Measurements from ENCODE around the gene ELFN2.

ELFN2 gene

DNA sequence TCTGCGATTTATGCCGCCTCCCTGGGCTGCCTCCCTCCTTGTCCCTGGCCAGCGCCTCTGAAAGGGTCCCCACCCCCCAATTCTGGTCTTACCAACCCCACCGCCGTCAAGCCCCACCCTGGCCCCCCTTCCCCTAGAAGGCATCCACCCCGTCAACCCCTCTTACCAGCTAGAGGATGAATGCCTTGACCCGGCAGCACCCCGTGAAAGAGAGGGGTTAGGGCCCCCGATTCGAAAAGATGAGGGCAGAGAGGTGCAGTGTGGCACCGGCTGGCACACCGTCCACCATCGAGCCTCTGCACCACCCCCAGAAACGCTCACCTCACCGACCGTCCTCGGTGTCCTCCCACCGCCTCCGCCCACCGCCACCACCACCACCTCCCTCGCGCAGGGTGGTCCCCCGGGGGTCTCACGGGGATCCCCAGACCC, 559 bp downstream of the ELFN2 start:
- DNase-seq: no peak

DNA sequence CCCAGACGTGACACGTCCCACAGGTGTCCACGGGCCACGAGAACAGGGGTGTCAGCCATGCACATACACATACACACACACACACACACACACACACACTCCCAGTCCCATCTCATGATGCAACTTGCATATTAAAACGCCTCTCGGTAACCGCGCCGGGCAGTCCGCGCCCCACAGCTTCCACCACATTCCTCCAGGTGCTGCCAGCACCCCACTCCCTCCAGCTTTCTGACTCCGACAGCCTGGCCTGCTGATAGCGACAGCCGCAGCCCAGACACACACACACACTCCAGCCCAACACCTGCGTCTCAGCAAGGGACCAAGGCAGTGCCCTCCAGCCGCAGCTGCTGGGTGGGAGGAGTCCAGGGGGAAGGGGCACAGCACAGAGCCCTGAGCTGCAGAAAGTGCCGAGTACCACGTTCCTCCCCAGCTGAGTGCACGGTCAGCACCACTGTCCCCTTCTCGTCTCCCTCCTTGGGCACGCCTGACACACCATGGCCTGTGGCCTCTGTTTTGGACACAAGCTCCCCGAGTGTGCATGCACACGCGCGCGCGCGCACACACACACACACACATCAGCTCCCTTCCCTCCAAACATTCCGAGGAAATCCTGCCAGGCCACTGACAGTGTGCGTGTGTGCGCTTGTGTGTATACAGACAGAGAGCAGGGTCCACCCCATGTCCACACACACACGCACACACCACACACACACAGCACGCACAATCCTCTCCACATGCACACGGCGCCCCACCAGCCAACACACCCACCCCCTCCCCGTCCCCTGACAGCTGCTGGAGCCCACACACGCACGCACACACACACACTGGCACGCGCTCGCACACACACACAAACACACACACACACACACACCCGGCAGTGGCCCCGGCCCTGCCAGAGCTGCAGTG, 1.2 kb downstream of the ELFN2 start:
- DNase-seq: no peak

DNA sequence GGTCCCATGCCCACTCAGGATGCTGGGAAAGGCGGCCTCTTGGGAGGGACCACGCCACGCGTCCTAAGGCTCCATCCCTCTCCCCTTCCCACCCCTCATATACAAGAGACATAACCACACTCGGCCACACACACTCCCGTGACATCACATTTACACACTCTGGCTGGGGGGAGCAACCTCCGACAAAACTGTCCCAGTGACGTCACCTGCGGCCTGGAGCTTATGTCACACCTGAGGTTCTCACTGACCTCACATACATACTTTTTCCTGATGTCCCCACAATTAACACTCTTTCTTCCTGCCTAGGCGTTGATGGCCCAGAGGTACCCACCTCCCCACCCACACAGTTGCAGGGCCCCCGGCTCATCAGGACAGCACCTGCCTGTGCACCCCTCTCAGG, 1.9 kb downstream of the ELFN2 start:
- no peak for DNase-seq

- no peak for DNase-seq
Observed at GRCh38 chr22:37423283-37423682, 4.0 kb downstream of the ELFN2 start.

- no peak for DNase-seq
Observed at GRCh38 chr22:37421468-37421877, 5.8 kb downstream of the ELFN2 start.

- no peak for DNase-seq
Observed at GRCh38 chr22:37420686-37421467, 6.4 kb downstream of the ELFN2 start.

DNA sequence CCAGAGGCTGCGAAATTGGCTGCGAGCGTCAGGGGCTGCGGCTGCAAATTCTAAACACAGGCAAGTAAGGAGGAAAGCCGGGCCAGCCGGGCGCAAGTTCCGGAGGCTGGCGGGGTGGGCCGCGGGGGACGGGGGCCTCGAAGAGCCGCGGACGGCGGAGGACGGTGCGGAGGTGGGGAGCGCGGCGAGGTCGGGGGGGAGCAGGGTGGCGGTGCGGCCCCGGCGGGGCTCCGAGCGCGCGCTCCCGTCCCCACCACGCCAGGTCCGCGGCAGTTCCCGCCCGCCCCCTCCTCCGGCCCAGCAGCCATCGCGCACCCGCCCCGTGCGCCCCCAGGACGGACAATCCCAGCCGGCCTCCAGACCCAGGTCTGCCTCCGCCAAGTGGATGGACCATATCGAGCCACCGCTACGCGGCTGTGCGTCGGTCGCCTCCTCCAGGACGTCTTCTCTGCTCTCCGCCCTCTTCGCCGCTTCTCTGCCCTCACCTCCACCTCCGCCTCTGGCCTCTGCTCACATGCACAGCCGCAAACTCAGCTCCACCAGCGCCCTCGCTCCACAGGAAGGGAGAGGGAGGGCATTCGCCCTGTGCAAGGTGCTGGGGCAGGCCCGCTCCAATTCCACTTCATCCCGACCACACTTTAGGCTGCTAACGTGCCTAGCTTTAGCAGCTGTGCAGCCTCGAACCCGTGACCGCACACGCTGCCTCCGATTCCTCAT, 7.2 kb downstream of the ELFN2 start:
- no peak for DNase-seq

- DNase-seq: no peak
Observed at GRCh38 chr22:37419370-37419968, 7.8 kb downstream of the ELFN2 start.

GRCh38 chr22:37418627-37419369, 8.5 kb downstream of the ELFN2 start:
- DNase-seq: no peak

- no peak for DNase-seq
Observed at GRCh38 chr22:37417677-37418348, 9.5 kb downstream of the ELFN2 start.

DNA sequence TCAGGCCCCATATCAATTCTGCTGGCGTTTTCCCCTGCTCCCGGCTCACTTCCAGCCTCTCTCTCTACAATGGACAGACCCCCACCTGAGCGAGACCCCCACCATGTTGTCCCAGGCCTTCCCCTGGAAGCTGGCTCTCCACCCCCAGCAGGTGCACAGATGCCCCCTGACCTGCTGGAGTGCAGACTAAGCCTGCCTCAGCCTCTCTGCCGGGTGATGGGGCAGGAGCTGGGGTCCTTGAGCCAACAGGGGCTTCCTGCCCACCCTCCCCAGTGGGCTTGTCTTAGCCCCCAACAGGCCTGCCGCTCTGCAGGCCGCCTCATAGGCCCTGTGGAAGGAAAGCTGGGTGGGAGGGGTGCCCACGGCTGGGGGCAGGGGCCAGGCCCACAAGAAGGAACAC, 10.0 kb downstream of the ELFN2 start:
- DNase-seq: no peak

- no peak for DNase-seq
Observed at GRCh38 chr22:37416827-37417226, 10.5 kb downstream of the ELFN2 start.

DNA sequence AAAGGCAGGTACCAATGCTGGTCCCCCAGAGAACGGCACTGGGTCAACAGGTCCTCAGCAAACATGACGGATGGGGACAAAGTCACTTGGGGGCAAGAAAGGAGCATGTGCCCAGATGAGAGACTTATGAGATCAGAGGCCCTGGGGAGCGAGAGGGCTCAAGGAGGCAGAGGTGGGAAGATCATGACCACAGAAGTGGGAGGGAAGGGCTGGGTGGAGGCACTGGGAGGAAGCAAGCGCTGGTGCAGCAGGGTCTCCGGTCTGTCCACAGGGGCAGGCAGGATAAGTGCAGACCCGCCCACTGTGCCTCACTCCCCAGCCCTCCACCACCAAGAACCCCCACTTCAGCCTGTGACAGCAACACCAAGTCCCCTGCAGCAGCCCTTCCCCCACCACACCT, 10.9 kb downstream of the ELFN2 start:
- DNase-seq: no peak

DNA sequence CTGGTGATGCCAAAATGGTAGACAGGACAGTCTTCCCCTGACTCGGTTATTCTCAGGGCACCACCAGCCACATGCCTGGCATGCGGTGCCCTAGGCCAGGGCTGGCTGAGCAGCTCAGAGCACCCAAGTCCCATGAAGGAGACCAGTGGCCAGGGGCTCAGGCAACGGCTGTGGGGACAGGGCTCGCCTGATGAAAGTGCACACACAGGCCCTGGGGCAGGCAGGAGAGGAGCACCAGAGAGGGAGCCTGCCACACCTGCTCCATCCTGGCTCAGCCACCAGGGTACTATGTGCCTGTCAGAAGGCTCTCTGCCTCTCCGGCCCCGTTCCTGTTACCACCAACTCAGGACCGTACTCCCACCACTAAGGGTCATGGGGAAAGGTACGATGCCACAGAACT, 12.1 kb downstream of the ELFN2 start:
- no peak for DNase-seq

- no peak for DNase-seq
Observed at GRCh38 chr22:37414288-37414687, 13.0 kb downstream of the ELFN2 start.

DNA sequence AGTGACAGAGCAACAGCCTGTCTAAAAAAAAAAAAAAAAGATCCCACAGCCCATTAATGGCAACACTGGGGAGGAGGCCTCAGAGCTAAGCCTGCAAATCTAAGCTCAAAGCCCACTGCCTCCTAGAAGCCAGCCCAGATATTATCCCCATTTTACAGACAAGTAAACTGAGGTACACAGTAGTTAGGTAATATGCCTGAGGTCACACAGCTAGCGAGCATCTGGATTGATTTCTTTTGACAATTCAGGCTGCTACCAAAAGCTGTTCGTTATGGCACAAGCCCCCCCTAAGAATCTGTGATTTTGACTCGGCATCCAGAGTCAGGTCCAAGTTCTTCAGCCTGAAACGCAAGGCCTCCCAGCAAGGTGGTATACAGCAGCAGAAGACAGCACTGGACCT, 13.7 kb downstream of the ELFN2 start:
- DNase-seq: no peak

- no peak for DNase-seq
Observed at GRCh38 chr22:37412495-37413250, 14.6 kb downstream of the ELFN2 start.

- no peak for DNase-seq
Observed at GRCh38 chr22:37411655-37412054, 15.6 kb downstream of the ELFN2 start.

DNA sequence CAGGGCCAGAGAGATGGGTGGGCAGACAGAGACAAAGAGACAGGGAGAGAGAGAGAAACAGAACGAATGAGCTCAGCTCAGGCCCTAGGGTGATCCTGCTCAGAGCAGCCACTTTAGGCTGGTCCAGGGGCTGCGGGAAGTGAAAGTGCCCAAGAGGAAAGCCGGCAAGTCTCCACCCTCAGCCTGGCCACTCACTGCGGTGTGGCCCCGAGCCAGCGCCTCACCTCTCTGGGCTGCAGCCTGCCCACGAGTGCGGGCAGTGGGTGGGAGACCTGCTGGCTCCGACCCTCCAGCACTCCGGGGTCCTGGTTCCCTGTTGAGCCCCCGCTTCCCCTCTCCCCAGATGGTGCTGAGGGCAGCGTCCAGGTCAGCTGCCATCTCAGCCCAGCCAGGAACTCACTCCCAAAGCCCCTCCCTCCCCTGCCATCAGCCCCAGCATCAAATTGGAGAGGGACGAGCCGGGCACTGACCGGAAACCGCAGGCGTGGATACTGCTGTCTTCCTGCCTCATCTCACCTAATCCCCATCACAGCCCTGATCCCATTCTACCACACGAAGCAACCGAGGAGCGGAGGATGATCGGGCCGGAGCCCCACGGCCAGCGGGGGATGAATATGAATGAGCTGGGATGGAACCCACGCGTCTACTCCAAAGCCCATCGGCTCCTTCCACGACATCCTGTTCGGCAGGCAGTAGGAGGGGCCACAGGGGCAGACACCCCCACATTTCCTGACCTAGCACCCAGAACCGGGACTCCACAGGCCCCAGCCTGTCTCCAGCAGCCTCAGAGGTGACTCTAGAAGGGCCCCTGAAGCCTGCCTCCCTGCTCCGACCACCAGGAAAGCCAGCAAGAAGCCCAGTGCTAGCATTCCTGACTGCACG, 16.9 kb downstream of the ELFN2 start:
- DNase-seq: no peak

Data from NCI-H1694 (cell line).